Body of pancreas (tissue), 4 donors: ENCODE measurements around the gene IDUA.

Experiments
- CTCF ChIP-seq, 7 experiments: fragments of 450-650 bp in 4 of 7; fragments of 200-600 bp in 3 of 7; sonication (generic) in 3 of 7; IDR thresholded peaks; one replicate each; pipeline ENCODE4 v1.5.1; 2016 to 2019; ENCODE audit warnings: antibody characterized with exemption in 7 of 7
- POLR2A ChIP-seq, 3 donors: fragments of 450-650 bp; IDR thresholded peaks; one replicate each; pipeline ENCODE4 v1.6.1; 2016; ENCODE audit warnings: antibody characterized with exemption in 3 of 3, mild to moderate bottlenecking in 2 of 3

- TF ChIP-seq CTCF (IDR thresholded peaks at IDR 0.05) (no peak), POLR2A (IDR thresholded peaks at IDR 0.05) (no peak)
These were observed 62.7 kb downstream of the IDUA start for GRCh38 chr4:1049591-1049905.
